Measurements from ENCODE around the gene ZSCAN5A.
"Not testable (repeated sequence)": the region's sequence is repeated elsewhere in the genome, so short reads cannot be mapped to it uniquely, and the experiment has no call there.

Gene ZSCAN5A, protein sequence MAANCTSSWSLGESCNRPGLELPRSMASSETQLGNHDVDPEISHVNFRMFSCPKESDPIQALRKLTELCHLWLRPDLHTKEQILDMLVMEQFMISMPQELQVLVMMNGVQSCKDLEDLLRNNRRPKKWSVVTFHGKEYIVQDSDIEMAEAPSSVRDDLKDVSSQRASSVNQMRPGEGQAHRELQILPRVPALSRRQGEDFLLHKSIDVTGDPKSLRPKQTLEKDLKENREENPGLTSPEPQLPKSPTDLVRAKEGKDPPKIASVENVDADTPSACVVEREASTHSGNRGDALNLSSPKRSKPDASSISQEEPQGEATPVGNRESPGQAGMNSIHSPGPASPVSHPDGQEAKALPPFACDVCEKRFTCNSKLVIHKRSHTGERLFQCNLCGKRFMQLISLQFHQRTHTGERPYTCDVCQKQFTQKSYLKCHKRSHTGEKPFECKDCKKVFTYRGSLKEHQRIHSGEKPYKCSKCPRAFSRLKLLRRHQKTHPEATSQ

GRCh38 chr19:56314381-56315076, at the start of gene ZSCAN5A:
TSS of gene ZSCAN5A (minus strand) at chr19:56314839. CDS start at chr19:56225046, 89,793 bp downstream.
- DNase-seq (ENCODE audit: low read depth in 3 of 3) = peak; percentile 91 to 98 (median 94)

- no peak for DNase-seq (ENCODE audit: low read depth in 3 of 3)
Measured at GRCh38 chr19:56360841-56361240, 46.2 kb upstream of the ZSCAN5A start.

GRCh38 chr19:56356944-56357343, 42.3 kb upstream of the ZSCAN5A start:
- no peak for DNase-seq (ENCODE audit: low read depth in 3 of 3)

- no peak for DNase-seq (ENCODE audit: low read depth in 3 of 3)
Measured at GRCh38 chr19:56355517-56355916, 40.9 kb upstream of the ZSCAN5A start.

- no peak for DNase-seq (ENCODE audit: low read depth in 3 of 3)
Measured at GRCh38 chr19:56351208-56351607, 36.6 kb upstream of the ZSCAN5A start.

- peak in 2 of 3 donors; percentile 12 to 19 for DNase-seq (ENCODE audit: low read depth in 3 of 3)
Measured at GRCh38 chr19:56350416-56351045, 35.9 kb upstream of the ZSCAN5A start.

DNA sequence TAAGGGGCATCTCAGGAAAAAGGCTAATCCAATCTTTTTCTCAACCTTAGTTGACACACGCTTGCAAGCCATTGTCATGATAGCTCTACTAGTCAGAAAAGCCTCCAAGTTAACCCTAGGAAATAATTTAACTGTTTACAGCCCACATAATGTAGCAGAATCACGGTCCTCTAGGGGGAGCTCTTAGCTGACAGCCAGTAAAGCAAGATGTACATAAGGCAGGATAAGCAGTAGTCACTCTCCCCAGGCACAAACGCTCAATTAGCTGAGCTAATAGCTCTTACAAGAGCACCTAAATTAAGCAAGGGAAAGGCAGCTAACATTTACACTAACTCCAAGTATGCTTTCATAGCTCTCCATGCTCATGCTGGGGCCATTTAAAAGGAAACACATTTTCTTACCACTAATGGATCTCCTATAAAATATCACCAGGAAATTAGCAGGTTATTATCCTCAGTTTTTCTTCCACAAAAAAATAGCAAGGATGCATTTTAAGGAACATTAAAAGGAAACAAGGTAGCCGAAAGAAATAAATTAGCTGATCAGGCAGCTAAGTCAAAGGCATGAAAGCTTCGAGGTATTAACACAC, 33.7 kb upstream of the ZSCAN5A start:
- peak in 2 of 3 donors; percentile 6 to 27 for DNase-seq (ENCODE audit: low read depth in 3 of 3)

DNA sequence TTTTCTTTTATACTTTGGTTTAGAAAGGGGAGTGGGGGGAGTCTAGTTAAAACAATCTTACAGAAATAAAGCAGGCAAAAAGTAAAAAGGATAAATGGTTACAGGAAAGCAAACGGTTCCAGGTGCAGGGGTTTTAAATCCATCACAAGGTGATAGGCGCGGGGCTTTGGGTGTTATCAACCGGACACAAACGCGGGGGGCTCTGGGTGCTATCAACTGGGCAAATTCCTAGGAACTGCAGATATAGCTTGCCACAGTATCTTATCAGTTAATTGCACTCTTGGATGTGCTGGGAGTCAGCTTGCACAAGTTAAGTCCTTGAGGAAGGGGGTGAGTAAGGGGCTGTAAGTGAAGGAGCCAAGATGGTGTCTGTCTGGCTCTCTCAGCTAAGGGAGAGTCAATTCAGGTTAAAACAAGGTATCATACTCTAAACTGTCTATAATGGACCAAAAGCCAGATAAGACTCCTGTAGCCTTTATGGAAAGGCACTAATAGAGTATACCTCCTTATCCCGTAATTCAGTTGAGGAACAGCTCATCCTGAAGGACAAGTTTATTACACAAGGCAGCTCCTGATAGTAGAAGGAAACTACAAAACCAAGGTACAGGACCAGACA, 32.6 kb upstream of the ZSCAN5A start:
- no peak for DNase-seq (ENCODE audit: low read depth in 3 of 3)

DNA sequence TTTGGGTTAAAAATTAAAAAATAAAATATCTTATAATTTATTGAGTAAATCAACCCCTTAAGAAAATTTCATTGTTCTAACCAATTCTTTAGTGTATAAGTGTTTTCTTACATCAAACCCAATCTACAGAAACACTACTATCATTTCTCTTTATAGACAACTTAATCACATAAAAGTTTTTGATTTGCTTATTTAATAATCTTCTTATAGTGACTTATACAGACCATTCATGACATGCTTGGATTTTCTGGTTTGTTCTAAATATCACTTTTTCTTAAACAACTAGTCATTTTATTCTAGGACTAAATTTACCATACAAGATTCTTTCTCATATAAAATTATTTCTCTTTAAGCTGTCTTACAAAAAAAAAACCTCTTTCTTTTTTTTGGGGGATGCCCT, 27.3 kb upstream of the ZSCAN5A start:
- no peak for DNase-seq (ENCODE audit: low read depth in 3 of 3)

DNA sequence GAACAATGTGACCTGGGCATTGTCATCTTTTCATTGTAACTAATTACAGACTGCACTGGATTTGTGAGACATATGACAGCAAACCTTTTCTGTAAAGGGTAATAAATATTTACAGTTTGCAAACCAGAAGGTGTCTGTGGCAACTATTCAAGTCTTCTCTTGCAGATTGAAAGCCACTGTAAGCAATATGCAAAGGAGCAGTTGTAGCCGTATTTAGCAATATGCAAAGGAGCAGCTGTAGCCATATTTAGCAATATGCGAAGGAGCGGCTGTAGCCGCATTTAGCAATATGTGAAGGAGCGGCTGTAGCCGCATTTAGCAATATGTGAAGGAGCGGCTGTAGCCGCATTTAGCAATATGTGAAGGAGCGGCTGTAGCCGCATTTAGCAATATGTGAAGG, 24.4 kb upstream of the ZSCAN5A start:
- not testable (repeated sequence) for DNase-seq (ENCODE audit: low read depth in 3 of 3)

- not testable (repeated sequence) for DNase-seq (ENCODE audit: low read depth in 3 of 3)
Measured at GRCh38 chr19:56337077-56337476, 22.4 kb upstream of the ZSCAN5A start.

- DNase-seq (ENCODE audit: low read depth in 3 of 3) = not testable (repeated sequence)
Measured at GRCh38 chr19:56335371-56335770, 20.7 kb upstream of the ZSCAN5A start.

DNA sequence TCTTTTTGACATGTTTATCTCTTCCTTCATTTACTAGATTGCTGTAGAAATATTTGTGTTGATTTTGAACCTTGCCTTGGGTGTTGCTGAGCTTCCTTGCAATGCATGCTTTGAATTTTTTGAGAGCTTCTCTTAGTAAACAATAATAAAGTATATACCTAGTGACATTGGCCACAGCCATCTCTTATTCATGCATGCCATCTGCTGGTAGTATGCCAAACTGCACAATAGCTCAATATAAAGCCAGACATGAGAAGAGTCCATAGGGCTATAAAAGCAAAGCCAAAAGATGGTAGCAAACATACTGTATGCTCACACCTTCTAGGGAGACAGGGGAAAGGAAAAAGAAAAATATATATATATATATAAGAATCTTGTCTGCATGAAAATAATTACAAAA, 18.9 kb upstream of the ZSCAN5A start:
- DNase-seq (ENCODE audit: low read depth in 3 of 3) = peak in 1 of 3 donors; percentile 16

- DNase-seq (ENCODE audit: low read depth in 3 of 3) = no peak
Measured at GRCh38 chr19:56332695-56333094, 18.1 kb upstream of the ZSCAN5A start.

GRCh38 chr19:56324436-56324835, 9.8 kb upstream of the ZSCAN5A start:
- DNase-seq (ENCODE audit: low read depth in 3 of 3) = no peak

DNA sequence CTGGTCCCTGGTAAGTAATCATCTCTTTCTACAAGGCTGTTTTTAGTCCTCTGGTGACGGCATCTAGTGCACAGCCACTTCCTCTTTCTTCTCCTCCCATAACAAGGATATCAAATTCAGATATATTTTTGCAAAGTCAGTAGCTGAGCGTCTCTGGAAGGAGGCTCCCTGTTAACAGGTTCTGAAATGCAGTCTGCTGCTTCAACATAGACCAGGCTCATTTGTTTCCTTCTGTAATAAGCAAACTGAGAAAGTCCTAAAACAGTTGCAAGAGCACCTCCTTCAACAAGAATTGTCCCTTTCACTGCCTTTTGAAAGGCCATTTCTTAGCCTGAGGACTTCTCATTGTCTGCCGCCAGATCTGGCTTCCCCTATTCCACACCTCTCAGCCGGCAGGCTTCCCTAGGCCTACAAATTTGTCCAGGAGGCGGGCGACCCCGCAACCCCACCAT, 7.4 kb upstream of the ZSCAN5A start:
- no peak for DNase-seq (ENCODE audit: low read depth in 3 of 3)

DNA sequence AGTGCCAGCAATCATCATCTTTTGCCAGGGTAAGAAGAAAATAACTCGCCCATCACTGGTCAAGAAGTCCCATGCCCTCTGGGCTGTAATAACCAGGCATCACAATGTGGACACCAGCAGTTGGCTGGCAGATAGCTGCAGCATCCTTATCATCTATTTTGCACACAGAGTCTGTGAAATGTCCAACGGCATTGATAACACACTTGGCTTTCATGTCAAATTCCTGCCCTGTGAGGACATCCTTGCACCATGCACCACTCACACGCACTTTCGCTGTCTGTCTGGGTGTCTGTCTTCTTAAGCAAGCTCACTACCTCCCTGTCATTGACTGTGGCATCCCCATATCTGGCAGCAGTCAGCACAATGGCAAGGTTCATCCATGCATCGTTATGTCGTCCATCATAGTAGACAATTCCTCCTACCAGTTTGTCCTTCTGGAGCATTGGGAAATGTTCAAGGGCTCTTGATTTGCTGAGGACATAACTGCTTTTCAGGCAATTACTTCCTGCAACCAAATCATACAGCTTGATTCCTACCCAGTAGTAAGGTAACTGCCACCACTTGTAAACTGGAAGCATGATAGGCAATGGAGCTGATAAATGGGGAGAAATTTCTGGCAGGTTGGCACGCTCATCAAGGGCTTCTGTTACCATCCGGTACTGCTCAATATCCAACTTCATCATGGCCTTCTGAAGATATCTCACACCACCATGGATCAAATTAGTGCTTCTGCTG, 6.8 kb upstream of the ZSCAN5A start:
- no peak for DNase-seq (ENCODE audit: low read depth in 3 of 3)

- no peak for DNase-seq (ENCODE audit: low read depth in 3 of 3)
Measured at GRCh38 chr19:56319991-56320390, 5.4 kb upstream of the ZSCAN5A start.

DNA sequence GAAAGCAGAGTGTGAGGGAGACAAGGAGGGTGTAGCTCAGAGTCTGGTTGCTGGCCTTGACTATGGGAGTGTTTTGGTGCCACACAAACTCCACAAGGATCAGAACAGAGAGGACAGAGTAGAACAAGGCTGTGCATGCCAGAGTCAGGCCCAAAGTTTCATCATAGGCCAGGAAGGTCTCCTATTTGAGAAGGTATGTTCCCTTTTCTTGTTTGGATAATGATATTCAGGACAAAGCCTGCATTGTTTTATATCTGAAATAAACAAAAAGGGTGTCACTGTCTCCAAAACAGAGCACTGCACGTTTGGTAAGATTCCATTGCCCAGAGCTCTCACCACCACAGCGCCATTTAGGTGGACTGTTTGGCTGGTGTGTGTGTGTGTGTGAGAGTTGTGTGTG, 3.1 kb upstream of the ZSCAN5A start:
- no peak for DNase-seq (ENCODE audit: low read depth in 3 of 3)

GRCh38 chr19:56316728-56317127, 2.1 kb upstream of the ZSCAN5A start:
- DNase-seq (ENCODE audit: low read depth in 3 of 3) = no peak
